CD4-positive, CD25-positive, alpha-beta regulatory T cell (primary cell): ENCODE results near the gene SCML2. TPM values are rescaled to one million over a fixed set of nuclear protein-coding genes. Genes with fewer than 3 reads are reported as not detected.
"Not testable (repeated sequence)": the region's sequence is repeated elsewhere in the genome, so short reads cannot be mapped to it uniquely, and the experiment has no call there.

Experiments
- ATAC-seq, 2 donors: fragments of 150-1000 bp; cut with Tn5 transposase; one replicate each; pipeline ENCODE4 v1.10.0; 2021; ENCODE audit warnings: low read depth in 2 of 2, moderate number of reproducible peaks in 2 of 2, moderate library complexity in 1 of 2
- DNase-seq, 3 donors: peaks; one replicate each; pipeline versions ENCODE4 v3.0.0 to v3.0.0-alpha.2; 2012 to 2022; ENCODE audit warnings: mixed read lengths in 1 of 3
- H3K27ac ChIP-seq: one replicate; pipeline ENCODE4 v1.7.0; 2013; ENCODE audit warnings: mild to moderate bottlenecking, low read length; ENCODE audit not compliant: insufficient read depth, poor library complexity, severe bottlenecking
- H3K27me3 ChIP-seq: one replicate; pipeline ENCODE4 v1.7.0; 2013; ENCODE audit warnings: low read length; ENCODE audit not compliant: control insufficient read depth, insufficient read depth
- H3K36me3 ChIP-seq: one replicate; pipeline ENCODE4 v1.7.0; 2013; ENCODE audit warnings: mild to moderate bottlenecking, low read length, moderate library complexity; ENCODE audit not compliant: control insufficient read depth, insufficient read depth
- H3K4me1 ChIP-seq: 2 replicates; pipeline ENCODE4 v1.7.0; 2013; ENCODE audit warnings: mild to moderate bottlenecking, low read length; ENCODE audit not compliant: insufficient read depth, control insufficient read depth, poor library complexity, severe bottlenecking
- H3K4me3 ChIP-seq: one replicate; pipeline ENCODE4 v1.7.0; 2013; ENCODE audit warnings: low read depth, mild to moderate bottlenecking, low read length, moderate library complexity
- H3K9me3 ChIP-seq, 2 experiments: 1 replicate in 1 of 2; 2 replicates in 1 of 2; pipeline ENCODE4 v1.7.0; 2013; ENCODE audit warnings: low read length in 2 of 2, mild to moderate bottlenecking in 1 of 2, moderate library complexity in 1 of 2; ENCODE audit not compliant: control insufficient read depth in 2 of 2
- H3K27ac Mint-ChIP-seq, 3 donors: one replicate each; pipeline ENCODE4 v1.8.0; 2020 to 2022; ENCODE audit warnings: mild to moderate bottlenecking in 3 of 3, mixed read lengths in 3 of 3, moderate library complexity in 2 of 3
- H3K27me3 Mint-ChIP-seq: one replicate; pipeline ENCODE4 v1.8.0; 2022; ENCODE audit warnings: mild to moderate bottlenecking, mixed read lengths
- H3K36me3 Mint-ChIP-seq: one replicate; pipeline ENCODE4 v1.8.0; 2020; ENCODE audit warnings: mixed read lengths
- H3K4me1 Mint-ChIP-seq, 4 donors: one replicate each; pipeline ENCODE4 v1.8.0; 2020 to 2022; ENCODE audit warnings: mixed read lengths in 4 of 4, mild to moderate bottlenecking in 1 of 4
- H3K4me3 Mint-ChIP-seq, 4 donors: one replicate each; pipeline ENCODE4 v1.8.0; 2020 to 2022; ENCODE audit warnings: mild to moderate bottlenecking in 4 of 4, mixed read lengths in 4 of 4, moderate library complexity in 3 of 4
- H3K9me3 Mint-ChIP-seq, 7 donors: one replicate each; pipeline ENCODE4 v1.8.0; 2020 to 2022; ENCODE audit warnings: mixed read lengths in 7 of 7, mild to moderate bottlenecking in 3 of 7, moderate library complexity in 2 of 7
- polyA plus RNA-seq, 4 donors: library from polyadenylated mRNA; unstranded; fragments of 300-500 nt; fragmentation: Illumina TruSeq; gene quantifications; one replicate each; pipeline ENCODE4 v1.2.3, GENCODE V29; 2021
- total RNA-seq: library from RNA; stranded (reverse); gene quantifications from one replicate; pipeline ENCODE4 v1.2.3, GENCODE V29; 2022

Gene SCML2
- total RNA-seq (0.22 TPM), polyA plus RNA-seq (under 1 TPM in 3 of 4 donors, not detected in 1; 0.19 to 0.73 (median 0.38) TPM)

GRCh38 chrX:18354369-18355223, at the start of gene SCML2:
SCML2 (minus strand) TSS chrX:18354688; CDS start chrX:18334071, 20,617 bp downstream.
- H3K4me1 Mint-ChIP-seq: peaks cover 0 to 12% (median 0%) of the 10 kb centered on the region in 4 donors
- H3K27ac ChIP-seq: no peak within 1 kb of the TSS
- H3K4me1 ChIP-seq: no peaks in the 10 kb centered on the region
- no peaks in the 10 kb centered on the region for H3K9me3 Mint-ChIP-seq
- H3K36me3 Mint-ChIP-seq: no peaks in the 10 kb centered on the region
- H3K4me3 ChIP-seq: no peak within 1 kb of the TSS
- peaks cover 8% of the 10 kb centered on the region for H3K27me3 ChIP-seq
- DNase-seq: peak; percentile 2 to 33 (median 20)
- H3K4me3 Mint-ChIP-seq: peak within 1 kb of the TSS; percentile 69 to 85 (median 82)
- H3K36me3 ChIP-seq: no peaks in the 10 kb centered on the region
- no peaks in the 10 kb centered on the region for H3K9me3 ChIP-seq
- peak; percentile 40 to 50 for ATAC-seq
- H3K27ac Mint-ChIP-seq: peak within 1 kb of the TSS in 1 of 3 donors; percentile 52
- H3K27me3 Mint-ChIP-seq: peaks cover 18% of the 10 kb centered on the region

- H3K27me3 ChIP-seq: no peaks in the 10 kb centered on the region
- Mint-ChIP-seq H3K36me3 (no peaks in the 10 kb centered on the region), H3K27me3 (no peaks in the 10 kb centered on the region), H3K27ac (peak overlapping the region in 1 of 3 donors; percentile 60), H3K4me1 (no peaks in the 10 kb centered on the region), H3K9me3 (no peaks in the 10 kb centered on the region), H3K4me3 (no peak overlapping the region)
- no peaks in the 10 kb centered on the region for H3K36me3 ChIP-seq
- ATAC-seq: no peak
- no peak overlapping the region for H3K27ac ChIP-seq
- no peaks in the 10 kb centered on the region for H3K4me1 ChIP-seq
- DNase-seq: no peak
- no peak overlapping the region for H3K4me3 ChIP-seq
- no peaks in the 10 kb centered on the region for H3K9me3 ChIP-seq
Measured at GRCh38 chrX:18401848-18402213, 47.3 kb upstream of the SCML2 start.

GRCh38 chrX:18394477-18394876, 40.0 kb upstream of the SCML2 start:
- Histone ChIP-seq H3K36me3 (no peaks in the 10 kb centered on the region), H3K27me3 (no peaks in the 10 kb centered on the region), H3K9me3 (no peaks in the 10 kb centered on the region), H3K4me3 (no peak overlapping the region), H3K27ac (no peak overlapping the region), H3K4me1 (no peaks in the 10 kb centered on the region)
- DNase-seq: no peak
- H3K9me3 Mint-ChIP-seq: no peaks in the 10 kb centered on the region
- no peak overlapping the region for H3K4me3 Mint-ChIP-seq
- no peaks in the 10 kb centered on the region for H3K36me3 Mint-ChIP-seq
- H3K27me3 Mint-ChIP-seq: peaks cover 6% of the 10 kb centered on the region
- peaks cover 4 to 8% (median 6%) of the 10 kb centered on the region in 4 donors for H3K4me1 Mint-ChIP-seq
- no peak for ATAC-seq
- H3K27ac Mint-ChIP-seq: no peak overlapping the region

- H3K4me1 ChIP-seq: no peaks in the 10 kb centered on the region
- no peaks in the 10 kb centered on the region for H3K9me3 Mint-ChIP-seq
Measured at GRCh38 chrX:18390941-18391538, 36.6 kb upstream of the SCML2 start.

GRCh38 chrX:18389966-18390365, 35.5 kb upstream of the SCML2 start:
- H3K36me3 Mint-ChIP-seq: no peaks in the 10 kb centered on the region
- ATAC-seq (no peak), DNase-seq (no peak)
- H3K27me3 ChIP-seq: no peaks in the 10 kb centered on the region
- no peak overlapping the region for H3K27ac ChIP-seq
- H3K4me1 ChIP-seq: no peaks in the 10 kb centered on the region
- no peak overlapping the region for H3K4me3 Mint-ChIP-seq
- H3K27me3 Mint-ChIP-seq: peaks cover 6% of the 10 kb centered on the region
- no peaks in the 10 kb centered on the region for H3K36me3 ChIP-seq
- peaks cover 4 to 8% (median 6%) of the 10 kb centered on the region in 4 donors for H3K4me1 Mint-ChIP-seq
- H3K9me3 Mint-ChIP-seq: no peaks in the 10 kb centered on the region
- no peak overlapping the region for H3K4me3 ChIP-seq
- H3K27ac Mint-ChIP-seq: no peak overlapping the region
- no peaks in the 10 kb centered on the region for H3K9me3 ChIP-seq

More at GRCh38 chrX:18390941-18391538, 36.6 kb upstream of the SCML2 start:
- no peaks in the 10 kb centered on the region for H3K9me3 ChIP-seq
- Mint-ChIP-seq H3K27me3 (peaks cover 6% of the 10 kb centered on the region), H3K4me3 (peak overlapping the region in 1 of 4 donors; percentile 11), H3K4me1 (peaks cover 4 to 8% (median 6%) of the 10 kb centered on the region in 4 donors), H3K27ac (peak overlapping the region in 1 of 3 donors; percentile 64), H3K36me3 (no peaks in the 10 kb centered on the region)
- H3K27ac ChIP-seq: no peak overlapping the region
- no peak for ATAC-seq
- H3K4me3 ChIP-seq: no peak overlapping the region
- DNase-seq: peak; percentile 54 to 72 (median 64)
- no peaks in the 10 kb centered on the region for H3K27me3 ChIP-seq
- no peaks in the 10 kb centered on the region for H3K36me3 ChIP-seq

GRCh38 chrX:18377796-18378195, 23.3 kb upstream of the SCML2 start:
- no peak overlapping the region for H3K27ac ChIP-seq
- no peaks in the 10 kb centered on the region for H3K36me3 ChIP-seq
- H3K27me3 ChIP-seq: no peaks in the 10 kb centered on the region
- Mint-ChIP-seq H3K9me3 (peaks cover 0 to 2% (median 0%) of the 10 kb centered on the region in 7 donors), H3K27me3 (peaks cover 4% of the 10 kb centered on the region), H3K36me3 (no peaks in the 10 kb centered on the region), H3K4me1 (peaks cover 0 to 4% (median 0%) of the 10 kb centered on the region in 4 donors), H3K27ac (no peak overlapping the region), H3K4me3 (no peak overlapping the region)
- ATAC-seq (peak in 1 of 2 donors; percentile 45), DNase-seq (peak in 1 of 3 donors; percentile 37)
- H3K9me3 ChIP-seq: no peaks in the 10 kb centered on the region
- H3K4me3 ChIP-seq: no peak overlapping the region
- no peaks in the 10 kb centered on the region for H3K4me1 ChIP-seq

- H3K9me3 Mint-ChIP-seq, H3K4me3 ChIP-seq, H3K27ac ChIP-seq, H3K27ac Mint-ChIP-seq, H3K27me3 ChIP-seq, H3K36me3 Mint-ChIP-seq, ATAC-seq, H3K27me3 Mint-ChIP-seq, H3K4me3 Mint-ChIP-seq, H3K36me3 ChIP-seq, DNase-seq, H3K4me1 ChIP-seq, H3K4me1 Mint-ChIP-seq, H3K9me3 ChIP-seq: not testable (repeated sequence)
Measured at GRCh38 chrX:18375131-18375805, 20.8 kb upstream of the SCML2 start.
